ENCODE measurements around the gene CHID1. TPM values are rescaled to one million over a fixed set of nuclear protein-coding genes. Genes with fewer than 3 reads are reported as not detected.
A peak's percentile ranks its signal among the peaks of the same experiment; 100 is the strongest.

CHID1 gene
- total and polyA plus RNA-seq, 4 donors, result 36.1 to 105 (median 80.9) TPM

DNA sequence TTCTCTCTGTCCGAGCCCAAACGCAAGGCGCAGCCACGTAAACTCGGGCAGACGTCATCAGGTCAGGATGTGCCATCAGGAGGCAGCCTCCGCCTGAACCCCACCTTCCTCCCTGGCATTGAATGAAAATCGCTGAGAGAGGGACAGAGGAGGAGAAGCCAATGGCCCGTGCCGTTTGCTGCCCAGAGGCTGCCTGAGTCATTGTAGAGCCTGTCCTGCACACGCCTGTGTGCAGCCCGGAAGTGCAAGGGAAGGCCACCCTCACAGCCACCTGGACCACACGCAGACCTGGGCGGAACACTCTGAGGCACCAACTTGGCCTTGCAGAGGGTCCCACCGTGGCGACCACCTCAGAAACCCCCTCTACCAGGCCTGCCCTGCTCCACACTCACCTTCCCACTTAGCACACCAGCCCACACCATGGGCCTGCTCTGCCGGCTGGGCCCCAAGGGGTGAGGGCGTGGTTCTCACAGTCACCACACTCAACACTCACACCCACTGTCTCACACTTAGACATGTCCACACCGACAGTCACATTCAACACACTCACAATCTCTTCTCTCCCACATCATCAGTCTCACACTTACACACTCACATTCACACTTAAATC, 9.1 kb downstream of the CHID1 start:
- H3K9me3 ChIP-seq (ENCODE audit: control insufficient read depth, insufficient read depth, low read length), result no peaks in the 10 kb centered on the region
- no peak overlapping the region for H3K27ac ChIP-seq (ENCODE audit: low read depth, low read length)
- no peaks in the 10 kb centered on the region for H3K27me3 ChIP-seq (ENCODE audit: control insufficient read depth, insufficient read depth, low read length)
- no peak for DNase-seq (ENCODE audit: low read depth in 4 of 6, low spot score in 6 of 6)
- H3K36me3 ChIP-seq (ENCODE audit: control insufficient read depth, insufficient read depth, low read length), result peaks cover 91% of the 10 kb centered on the region
- WGBS (ENCODE audit: insufficient coverage), result 94% methylated on average over 19 of the region's 19 CpGs
- H3K4me3 ChIP-seq (ENCODE audit: low read depth, low read length), result no peak overlapping the region
- no peaks in the 10 kb centered on the region for H3K4me1 ChIP-seq (ENCODE audit: control insufficient read depth, insufficient read depth, low read length)

DNA sequence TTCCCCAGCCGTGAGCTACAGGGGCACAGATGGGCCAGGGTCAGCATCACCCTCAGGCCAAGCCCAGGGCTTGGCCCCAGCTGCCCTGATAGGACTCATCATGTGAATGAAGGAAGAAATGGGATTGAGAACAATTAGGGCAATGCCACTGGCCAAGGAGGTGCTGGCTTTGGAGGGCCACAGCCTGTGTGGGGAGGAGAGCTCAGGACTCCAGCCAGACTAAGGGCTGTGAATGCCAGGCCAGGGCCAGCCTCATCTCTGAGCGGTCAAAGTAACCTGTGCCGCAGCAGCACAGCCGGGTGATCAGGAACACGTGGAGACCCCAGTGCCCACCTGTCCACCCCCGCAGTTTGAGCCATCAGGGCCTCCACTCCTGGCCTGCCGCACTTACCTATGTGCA, 10.1 kb downstream of the CHID1 start:
- Histone ChIP-seq H3K4me3 (ENCODE audit: low read depth, low read length) (no peak overlapping the region), H3K27ac (ENCODE audit: low read depth, low read length) (no peak overlapping the region), H3K4me1 (ENCODE audit: control insufficient read depth, insufficient read depth, low read length) (no peaks in the 10 kb centered on the region), H3K9me3 (ENCODE audit: control insufficient read depth, insufficient read depth, low read length) (no peaks in the 10 kb centered on the region), H3K36me3 (ENCODE audit: control insufficient read depth, insufficient read depth, low read length) (peaks cover 92% of the 10 kb centered on the region), H3K27me3 (ENCODE audit: control insufficient read depth, insufficient read depth, low read length) (no peaks in the 10 kb centered on the region)
- 98% methylated on average over 6 of the region's 7 CpGs for WGBS (ENCODE audit: insufficient coverage)
- DNase-seq (ENCODE audit: low read depth in 4 of 6, low spot score in 6 of 6), result no peak

- 95% methylated on average over 11 of the region's 11 CpGs for WGBS (ENCODE audit: insufficient coverage)
- Histone ChIP-seq H3K4me1 (ENCODE audit: control insufficient read depth, insufficient read depth, low read length) (no peaks in the 10 kb centered on the region), H3K36me3 (ENCODE audit: control insufficient read depth, insufficient read depth, low read length) (peaks cover 95% of the 10 kb centered on the region)
These were observed 10.9 kb downstream of the CHID1 start for GRCh38 chr11:899724-900123.

DNA sequence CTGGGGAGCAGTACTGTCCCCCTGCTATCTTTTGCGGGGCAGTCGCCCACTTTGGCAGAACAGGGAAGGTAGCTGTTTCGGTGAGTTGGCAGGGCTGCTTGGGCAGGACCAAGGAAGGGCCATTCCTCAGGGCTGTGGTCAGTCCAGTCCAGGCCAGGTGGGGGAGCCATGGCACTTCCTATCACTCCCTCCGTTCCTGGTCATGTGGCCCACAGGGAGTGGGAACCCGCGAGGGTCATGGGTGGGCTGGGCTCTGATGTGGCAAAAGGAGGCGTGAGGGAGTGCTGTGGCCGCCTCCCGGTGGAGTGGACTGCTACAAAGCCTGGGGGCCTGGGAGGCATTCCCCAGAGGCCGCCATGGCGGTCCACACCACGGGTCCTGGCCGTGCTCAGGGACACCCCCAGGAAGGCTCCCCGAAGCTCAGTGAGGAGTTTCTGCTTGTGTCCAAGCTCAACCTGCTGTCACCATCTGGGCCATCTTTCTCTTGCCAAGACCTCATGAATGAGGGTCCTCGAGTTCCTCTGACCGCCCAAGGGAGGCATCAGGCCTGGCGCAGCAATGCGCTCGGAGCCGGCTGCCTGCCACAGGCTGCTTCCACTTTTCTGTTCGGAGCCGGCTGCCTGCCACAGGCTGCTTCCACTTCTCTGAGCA, 11.9 kb downstream of the CHID1 start:
- peaks cover 94% of the 10 kb centered on the region for H3K36me3 ChIP-seq (ENCODE audit: control insufficient read depth, insufficient read depth, low read length)
- no peak overlapping the region for H3K27ac ChIP-seq (ENCODE audit: low read depth, low read length)
- H3K4me3 ChIP-seq (ENCODE audit: low read depth, low read length), result no peak overlapping the region
- DNase-seq (ENCODE audit: low read depth in 4 of 6, low spot score in 6 of 6), result no peak
- no peaks in the 10 kb centered on the region for H3K27me3 ChIP-seq (ENCODE audit: control insufficient read depth, insufficient read depth, low read length)
- 84% methylated on average over 21 of the region's 22 CpGs for WGBS (ENCODE audit: insufficient coverage)
- no peaks in the 10 kb centered on the region for H3K4me1 ChIP-seq (ENCODE audit: control insufficient read depth, insufficient read depth, low read length)
- no peaks in the 10 kb centered on the region for H3K9me3 ChIP-seq (ENCODE audit: control insufficient read depth, insufficient read depth, low read length)

More at GRCh38 chr11:899724-900123, 10.9 kb downstream of the CHID1 start:
- no peak for DNase-seq (ENCODE audit: low read depth in 4 of 6, low spot score in 6 of 6)
- Histone ChIP-seq H3K9me3 (ENCODE audit: control insufficient read depth, insufficient read depth, low read length) (no peaks in the 10 kb centered on the region), H3K4me3 (ENCODE audit: low read depth, low read length) (no peak overlapping the region), H3K27me3 (ENCODE audit: control insufficient read depth, insufficient read depth, low read length) (no peaks in the 10 kb centered on the region), H3K27ac (ENCODE audit: low read depth, low read length) (no peak overlapping the region)

- WGBS (ENCODE audit: insufficient coverage), result 59% methylated on average over 10 of the region's 10 CpGs
- peaks cover 94% of the 10 kb centered on the region for H3K36me3 ChIP-seq (ENCODE audit: control insufficient read depth, insufficient read depth, low read length)
These were observed 12.5 kb downstream of the CHID1 start for GRCh38 chr11:898143-898511.

GRCh38 chr11:897253-898142, 13.1 kb downstream of the CHID1 start:
- no peaks in the 10 kb centered on the region for H3K27me3 ChIP-seq (ENCODE audit: control insufficient read depth, insufficient read depth, low read length)
- H3K4me3 ChIP-seq (ENCODE audit: low read depth, low read length), result no peak overlapping the region
- H3K4me1 ChIP-seq (ENCODE audit: control insufficient read depth, insufficient read depth, low read length), result peaks cover 2% of the 10 kb centered on the region
- 71% methylated on average over 13 of the region's 17 CpGs for WGBS (ENCODE audit: insufficient coverage)
- H3K9me3 ChIP-seq (ENCODE audit: control insufficient read depth, insufficient read depth, low read length), result no peaks in the 10 kb centered on the region
- peaks cover 94% of the 10 kb centered on the region for H3K36me3 ChIP-seq (ENCODE audit: control insufficient read depth, insufficient read depth, low read length)
- no peak for DNase-seq (ENCODE audit: low read depth in 4 of 6, low spot score in 6 of 6)
- H3K27ac ChIP-seq (ENCODE audit: low read depth, low read length), result no peak overlapping the region

More at GRCh38 chr11:898143-898511, 12.5 kb downstream of the CHID1 start:
- Histone ChIP-seq H3K4me3 (ENCODE audit: low read depth, low read length) (no peak overlapping the region), H3K9me3 (ENCODE audit: control insufficient read depth, insufficient read depth, low read length) (no peaks in the 10 kb centered on the region), H3K4me1 (ENCODE audit: control insufficient read depth, insufficient read depth, low read length) (no peaks in the 10 kb centered on the region), H3K27me3 (ENCODE audit: control insufficient read depth, insufficient read depth, low read length) (no peaks in the 10 kb centered on the region), H3K27ac (ENCODE audit: low read depth, low read length) (no peak overlapping the region)
- DNase-seq (ENCODE audit: low read depth in 4 of 6, low spot score in 6 of 6), result peak in 2 of 6 donors; percentile 24 to 58

- H3K36me3 ChIP-seq (ENCODE audit: control insufficient read depth, insufficient read depth, low read length), result peaks cover 91% of the 10 kb centered on the region
- no peaks in the 10 kb centered on the region for H3K27me3 ChIP-seq (ENCODE audit: control insufficient read depth, insufficient read depth, low read length)
- peaks cover 22% of the 10 kb centered on the region for H3K4me1 ChIP-seq (ENCODE audit: control insufficient read depth, insufficient read depth, low read length)
- H3K27ac ChIP-seq (ENCODE audit: low read depth, low read length), result no peak overlapping the region
- H3K9me3 ChIP-seq (ENCODE audit: control insufficient read depth, insufficient read depth, low read length), result no peaks in the 10 kb centered on the region
- DNase-seq (ENCODE audit: low read depth in 4 of 6, low spot score in 6 of 6), result no peak
- no peak overlapping the region for H3K4me3 ChIP-seq (ENCODE audit: low read depth, low read length)
- 82% methylated on average over 26 of the region's 26 CpGs for WGBS (ENCODE audit: insufficient coverage)
These were observed 15.1 kb downstream of the CHID1 start for GRCh38 chr11:895331-896110.

DNA sequence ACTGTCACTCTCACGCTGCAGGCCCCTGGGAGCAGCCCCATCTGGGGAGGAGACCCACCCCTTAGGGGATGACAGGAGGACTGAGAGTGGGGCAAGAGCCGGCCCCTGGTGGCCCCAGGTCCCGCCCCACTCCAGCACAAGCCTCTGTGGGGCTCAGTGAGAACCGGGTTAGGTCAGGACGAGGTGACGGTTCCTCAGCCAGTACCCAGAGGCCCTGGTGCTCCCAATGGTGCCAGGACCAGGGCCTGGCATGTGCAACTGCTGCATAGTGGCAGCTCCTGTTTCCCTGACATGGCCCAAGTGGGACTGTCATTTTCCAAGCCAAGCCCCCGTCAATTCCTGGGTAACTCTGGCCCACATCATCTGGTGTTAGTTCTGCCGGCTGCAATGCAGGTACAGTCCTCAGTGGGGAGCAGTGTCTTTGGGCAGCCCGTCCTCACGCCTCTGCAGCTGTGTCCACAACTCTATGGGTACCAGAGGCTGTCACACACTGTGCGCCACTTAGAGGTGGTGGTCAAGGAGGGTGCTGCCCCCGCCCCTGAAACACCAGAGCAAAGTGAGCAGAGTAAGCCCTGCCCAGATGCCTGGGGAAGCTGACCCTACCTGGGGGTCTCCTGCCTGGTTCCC, 15.9 kb downstream of the CHID1 start:
- DNase-seq (ENCODE audit: low read depth in 4 of 6, low spot score in 6 of 6), result no peak
- peaks cover 30% of the 10 kb centered on the region for H3K4me1 ChIP-seq (ENCODE audit: control insufficient read depth, insufficient read depth, low read length)
- no peaks in the 10 kb centered on the region for H3K9me3 ChIP-seq (ENCODE audit: control insufficient read depth, insufficient read depth, low read length)
- H3K27ac ChIP-seq (ENCODE audit: low read depth, low read length), result no peak overlapping the region
- H3K27me3 ChIP-seq (ENCODE audit: control insufficient read depth, insufficient read depth, low read length), result no peaks in the 10 kb centered on the region
- WGBS (ENCODE audit: insufficient coverage), result 76% methylated on average over 12 of the region's 12 CpGs
- H3K4me3 ChIP-seq (ENCODE audit: low read depth, low read length), result no peak overlapping the region
- peaks cover 90% of the 10 kb centered on the region for H3K36me3 ChIP-seq (ENCODE audit: control insufficient read depth, insufficient read depth, low read length)

All from spinal cord (tissue), 10 donors.